ENCODE data around the gene JAML.

Gene JAML

GRCh38 chr11:118224511-118225188, at the start of gene JAML:
Gene JAML (minus strand): TSS chr11:118225011. CDS start chr11:118214866, 10,145 bp downstream.
- DNase-seq (ENCODE audit: low read depth), result no peak

- DNase-seq (ENCODE audit: low read depth), result no peak
Measured at GRCh38 chr11:118274186-118274585, 49.4 kb upstream of the JAML start.

GRCh38 chr11:118272001-118272400, 47.2 kb upstream of the JAML start:
- DNase-seq (ENCODE audit: low read depth), result no peak

- DNase-seq (ENCODE audit: low read depth), result no peak
Measured at GRCh38 chr11:118267486-118267885, 42.7 kb upstream of the JAML start.

GRCh38 chr11:118265954-118266353, 41.1 kb upstream of the JAML start:
- DNase-seq (ENCODE audit: low read depth), result no peak

GRCh38 chr11:118264569-118265465, 40.0 kb upstream of the JAML start:
- no peak for DNase-seq (ENCODE audit: low read depth)

GRCh38 chr11:118263695-118264568, 39.1 kb upstream of the JAML start, which contains the start of gene MPZL2:
Gene MPZL2 (minus strand): TSS chr11:118264297. CDS start chr11:118264153, 144 bp downstream.
- peak; percentile 33 for DNase-seq (ENCODE audit: low read depth)

GRCh38 chr11:118263112-118263511, 38.3 kb upstream of the JAML start:
- no peak for DNase-seq (ENCODE audit: low read depth)

GRCh38 chr11:118260353-118260752, 35.5 kb upstream of the JAML start:
- no peak for DNase-seq (ENCODE audit: low read depth)

- DNase-seq (ENCODE audit: low read depth), result no peak
Measured at GRCh38 chr11:118259138-118259537, 34.3 kb upstream of the JAML start.

- peak; percentile 28 for DNase-seq (ENCODE audit: low read depth)
Measured at GRCh38 chr11:118258410-118258809, 33.6 kb upstream of the JAML start.

- no peak for DNase-seq (ENCODE audit: low read depth)
Measured at GRCh38 chr11:118252688-118253087, 27.9 kb upstream of the JAML start.

GRCh38 chr11:118251858-118252652, 27.2 kb upstream of the JAML start, which contains the start of gene MPZL3:
Gene MPZL3 (minus strand): TSS chr11:118252365. CDS start chr11:118252294, 71 bp downstream.
- peak; percentile 67 for DNase-seq (ENCODE audit: low read depth)

- peak; percentile 15 for DNase-seq (ENCODE audit: low read depth)
Measured at GRCh38 chr11:118247041-118247440, 22.2 kb upstream of the JAML start.

- no peak for DNase-seq (ENCODE audit: low read depth)
Measured at GRCh38 chr11:118245936-118246562, 21.2 kb upstream of the JAML start.

GRCh38 chr11:118243993-118244762, 19.4 kb upstream of the JAML start:
- no peak for DNase-seq (ENCODE audit: low read depth)

GRCh38 chr11:118243161-118243560, 18.4 kb upstream of the JAML start:
- no peak for DNase-seq (ENCODE audit: low read depth)

- DNase-seq (ENCODE audit: low read depth), result no peak
Measured at GRCh38 chr11:118241764-118242098, 16.9 kb upstream of the JAML start.

GRCh38 chr11:118240999-118241763, 16.4 kb upstream of the JAML start:
- DNase-seq (ENCODE audit: low read depth), result peak; percentile 31

All from ELR (cell line).